ENCODE data around the gene LSM12. TPM values are rescaled to one million over a fixed set of nuclear protein-coding genes. Genes with fewer than 3 reads are reported as not detected.

The LSM12 gene
- 47.6 TPM for total RNA-seq
- long read RNA-seq, transcript LSM12-201 (5 exons, 2,308 nt): major isoform, 25 of 30 reads
- long read RNA-seq, partial matches to known transcripts: 1 of 30 reads
- long read RNA-seq, other reads (novel, unspliced or antisense): 4 of 30 reads

DNA sequence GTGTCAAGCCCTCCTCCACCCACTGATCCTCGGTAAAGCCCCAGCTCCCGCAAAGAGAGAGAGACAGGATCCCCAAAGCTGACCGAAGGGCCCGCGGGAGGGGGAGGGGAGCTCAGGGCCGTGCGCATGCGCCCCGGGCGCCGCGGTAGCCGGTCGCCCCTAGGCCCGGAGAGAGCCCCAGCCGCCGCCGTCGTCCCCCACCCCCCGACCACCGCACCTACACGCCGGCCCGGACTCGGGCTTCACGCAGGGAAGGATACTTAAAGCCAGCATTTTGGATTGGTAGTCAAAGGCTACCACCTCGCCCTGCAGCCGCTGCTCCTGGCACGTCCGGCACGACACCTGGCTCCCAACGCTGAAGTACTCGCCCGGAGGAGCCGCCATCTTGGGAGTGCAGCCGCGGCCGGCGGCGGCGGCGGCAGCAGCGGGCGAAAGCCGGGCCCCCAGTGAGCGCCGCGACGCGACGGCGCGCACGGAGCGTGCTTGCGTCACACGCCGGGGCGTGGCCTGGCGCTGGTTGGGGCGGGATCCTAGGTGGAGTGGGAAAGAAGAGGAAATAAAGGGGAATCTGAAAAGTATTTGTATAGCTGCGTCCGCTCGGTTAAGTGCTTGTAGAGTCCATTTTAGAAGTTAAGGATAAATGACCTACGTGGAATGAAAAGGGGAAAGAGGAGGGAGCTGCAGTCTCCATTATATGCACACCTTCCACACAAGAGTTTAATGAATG lies at the start of gene LSM12:
LSM12 (minus strand) TSS at position 468 of the 727 bp plus-strand sequence; CDS start at position 384, 84 bp downstream.
- intact Hi-C loops (cut with DNase I): no loop called here

DNA sequence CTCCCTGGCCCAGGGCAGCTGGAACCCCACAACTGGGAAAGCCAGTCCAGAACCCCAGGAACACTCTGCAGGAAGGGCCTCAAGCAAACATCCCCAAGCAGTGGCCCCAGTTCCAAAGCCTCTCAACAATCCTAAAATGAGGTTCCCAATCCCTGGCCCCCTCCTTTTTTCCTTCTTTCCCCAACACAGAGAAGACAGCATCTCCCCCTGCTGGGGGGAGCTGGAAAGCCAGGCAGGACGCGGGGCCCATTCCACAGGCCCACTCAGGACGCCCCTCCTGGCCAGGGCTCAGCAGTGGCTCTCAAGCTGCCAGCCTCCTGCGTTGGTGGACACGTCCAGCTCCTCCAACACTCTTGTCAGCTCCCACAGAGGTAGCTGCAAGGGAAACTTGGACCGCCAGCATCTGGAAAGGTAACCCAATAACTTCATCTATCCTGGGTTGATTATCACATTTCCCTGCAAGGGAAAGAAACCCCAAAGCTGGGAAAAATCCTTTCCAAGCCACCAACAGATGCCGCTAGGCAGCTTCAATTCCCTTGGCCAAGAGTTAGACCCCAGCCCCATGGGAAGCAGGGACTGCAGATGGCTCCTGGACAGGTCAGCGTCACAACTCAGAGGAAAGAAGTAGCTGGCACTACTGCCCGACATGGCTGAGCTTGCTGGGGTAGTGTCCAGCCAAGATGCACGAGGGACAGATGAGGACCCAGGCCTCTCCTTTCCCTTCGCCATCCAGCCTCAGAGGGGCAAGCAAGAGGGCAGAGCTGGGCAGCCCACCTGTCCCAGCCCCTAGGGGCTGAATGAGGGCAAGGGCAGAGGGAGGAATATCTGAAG lies 49.3 kb upstream of the LSM12 start:
- DNase-seq (ENCODE audit: missing footprints) (no peak), ATAC-seq (no peak)
- intact Hi-C loops (cut with DNase I): no loop called here

More for the DNA sequence above, at the start of gene LSM12:
- DNase-seq (ENCODE audit: missing footprints) (peak; percentile 96), ATAC-seq (peak; percentile 87)

DNA sequence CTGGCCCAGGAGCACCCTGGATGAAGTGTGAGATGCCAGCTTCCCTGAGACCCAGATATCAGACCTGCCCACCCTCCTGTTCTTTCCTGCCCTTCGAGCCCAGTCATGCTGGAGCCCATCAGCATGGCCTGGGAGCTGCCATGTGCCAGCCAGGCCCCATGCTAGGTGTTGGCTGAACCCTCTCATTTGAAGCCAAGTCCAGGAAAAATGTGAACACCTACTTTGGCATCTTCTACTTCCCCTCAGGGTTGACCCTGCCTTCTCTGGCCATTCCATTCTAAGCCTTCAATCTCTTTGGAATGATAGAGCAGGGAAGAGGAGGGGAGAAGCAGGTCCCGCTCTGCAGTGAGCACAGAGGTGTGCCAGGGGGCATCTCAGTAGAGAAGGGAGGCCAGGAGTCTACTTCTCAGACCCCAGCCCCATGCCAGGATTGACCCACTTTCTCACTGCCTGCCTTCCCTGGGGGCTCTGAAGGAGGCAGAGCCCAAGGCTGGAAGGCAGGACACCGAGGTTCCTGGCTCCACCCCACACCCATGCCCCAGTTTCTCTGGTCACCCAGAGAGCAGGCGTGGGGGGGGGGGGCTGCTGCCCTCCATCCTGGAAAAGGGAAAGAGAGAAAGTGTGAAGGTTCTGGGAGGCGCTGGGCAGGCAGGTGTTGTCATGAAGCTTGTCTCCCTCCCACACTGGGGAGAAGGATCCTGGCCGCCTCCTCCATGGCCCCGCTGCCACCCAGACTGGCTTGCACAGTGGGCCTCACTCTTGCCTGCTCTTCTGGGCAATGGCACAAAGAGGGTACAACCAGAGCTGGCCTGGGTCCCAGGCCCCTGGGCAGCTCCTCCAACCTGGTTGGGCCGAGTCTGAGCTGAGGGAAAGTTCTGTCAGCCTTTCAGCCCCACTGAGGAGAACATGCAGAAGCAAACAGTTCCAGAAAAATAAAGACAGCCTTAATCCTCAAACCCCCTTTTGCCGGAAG lies 47.7 kb upstream of the LSM12 start:
- ATAC-seq (no peak), DNase-seq (ENCODE audit: missing footprints) (no peak)
- intact Hi-C loops (cut with DNase I): loop anchor here (5.0 kb wide), 1 partner anchor 42 kb away; the partner anchor contains the start of gene G6PC3

DNA sequence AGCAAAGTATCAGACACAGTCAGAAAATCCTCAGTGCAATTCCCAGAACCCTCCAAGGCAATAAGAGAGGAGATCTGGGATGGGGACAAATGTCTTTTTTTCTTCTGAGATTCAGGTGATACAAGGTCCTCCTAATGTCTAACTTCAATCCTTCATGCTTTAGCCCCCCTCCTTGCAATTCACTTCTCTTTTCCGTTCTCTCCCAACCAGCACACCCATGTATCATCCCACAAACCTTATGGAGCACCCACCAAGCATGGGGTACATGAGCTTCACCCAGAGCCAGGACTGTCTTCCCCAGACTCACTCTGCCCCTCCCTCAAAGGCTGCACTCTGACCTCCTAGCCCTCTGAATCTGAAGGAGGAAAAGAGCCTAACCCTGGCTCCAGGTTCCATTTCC lies 46.9 kb upstream of the LSM12 start:
- DNase-seq (ENCODE audit: missing footprints) (no peak), ATAC-seq (no peak)
- intact Hi-C loops (cut with DNase I): loop anchor here (5.0 kb wide), 1 partner anchor 41 kb away; the partner anchor contains the start of gene G6PC3

DNA sequence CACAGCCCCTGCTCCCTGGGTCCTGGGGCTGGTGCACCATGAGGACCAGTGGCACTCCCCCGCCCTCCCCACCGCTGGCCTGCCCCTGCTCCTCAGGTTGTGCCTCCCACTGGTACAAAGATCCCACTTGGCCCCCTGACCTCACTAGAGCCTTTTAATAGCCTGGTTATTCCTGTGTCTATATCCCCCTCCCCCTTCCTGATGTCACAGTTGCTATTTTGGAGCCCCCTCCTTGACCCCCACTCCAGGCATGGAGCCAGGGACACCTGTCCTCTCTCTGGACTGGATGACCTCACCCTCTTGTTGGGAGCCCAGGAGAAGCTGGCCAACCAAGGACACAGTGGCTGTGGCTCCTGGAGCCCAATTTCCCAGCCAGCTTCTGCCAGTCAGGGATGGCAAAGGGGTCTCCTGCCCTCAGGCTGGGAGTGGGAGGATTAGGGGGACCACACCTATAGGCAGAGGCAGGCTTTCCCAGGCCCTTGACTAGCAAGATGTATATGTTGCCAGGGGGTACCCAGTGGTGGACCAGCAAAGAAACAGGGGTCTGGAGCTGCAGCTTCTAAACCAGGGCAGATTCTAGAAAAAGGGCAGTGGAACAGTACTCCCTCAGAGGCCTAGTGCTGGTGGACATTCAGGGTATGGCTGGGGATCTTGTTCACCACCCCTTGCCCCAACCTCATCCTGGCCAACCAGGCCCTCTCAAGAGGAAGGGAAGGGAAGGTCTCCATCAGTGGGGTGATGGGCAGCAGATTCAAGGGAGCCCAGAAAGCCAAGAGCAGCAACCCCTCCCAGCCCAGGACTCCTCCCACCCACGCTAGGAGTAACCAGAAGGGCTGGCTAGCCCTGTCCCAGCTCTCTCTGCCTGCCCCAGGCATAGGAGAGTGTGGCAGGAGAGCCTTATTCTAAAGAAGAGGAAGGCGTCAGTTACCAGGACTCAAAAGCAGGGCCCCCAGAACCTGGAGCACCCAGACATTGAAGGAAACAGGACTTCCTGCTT lies 46.1 kb upstream of the LSM12 start:
- ATAC-seq: peak; percentile 59
- intact Hi-C loops (cut with DNase I): loop anchor here (5.0 kb wide), 1 partner anchor 40 kb away; the partner anchor contains the start of gene G6PC3
- DNase-seq (ENCODE audit: missing footprints): no peak

DNA sequence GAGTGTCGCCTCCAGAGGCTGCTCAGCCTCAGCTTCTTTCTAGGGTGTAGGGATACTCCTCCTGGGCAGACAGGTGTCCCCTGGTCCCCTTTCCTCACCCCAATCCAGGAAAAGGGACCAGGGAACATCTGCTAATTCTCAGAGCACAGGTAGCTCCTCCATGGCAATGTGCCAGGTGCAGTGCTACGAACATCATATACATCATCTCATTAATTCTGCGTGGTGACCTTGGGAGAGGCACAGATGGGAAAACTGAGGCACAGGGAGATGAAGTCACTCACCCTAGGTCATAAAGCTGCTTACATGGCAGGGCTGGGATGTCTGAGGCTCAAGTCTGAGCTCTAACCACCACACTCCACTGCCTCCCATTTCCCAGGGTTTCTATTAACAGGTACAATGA lies 45.3 kb upstream of the LSM12 start:
- intact Hi-C loops (cut with DNase I): loop anchor here (5.0 kb wide), 1 partner anchor 39 kb away; the partner anchor contains the start of gene G6PC3

DNA sequence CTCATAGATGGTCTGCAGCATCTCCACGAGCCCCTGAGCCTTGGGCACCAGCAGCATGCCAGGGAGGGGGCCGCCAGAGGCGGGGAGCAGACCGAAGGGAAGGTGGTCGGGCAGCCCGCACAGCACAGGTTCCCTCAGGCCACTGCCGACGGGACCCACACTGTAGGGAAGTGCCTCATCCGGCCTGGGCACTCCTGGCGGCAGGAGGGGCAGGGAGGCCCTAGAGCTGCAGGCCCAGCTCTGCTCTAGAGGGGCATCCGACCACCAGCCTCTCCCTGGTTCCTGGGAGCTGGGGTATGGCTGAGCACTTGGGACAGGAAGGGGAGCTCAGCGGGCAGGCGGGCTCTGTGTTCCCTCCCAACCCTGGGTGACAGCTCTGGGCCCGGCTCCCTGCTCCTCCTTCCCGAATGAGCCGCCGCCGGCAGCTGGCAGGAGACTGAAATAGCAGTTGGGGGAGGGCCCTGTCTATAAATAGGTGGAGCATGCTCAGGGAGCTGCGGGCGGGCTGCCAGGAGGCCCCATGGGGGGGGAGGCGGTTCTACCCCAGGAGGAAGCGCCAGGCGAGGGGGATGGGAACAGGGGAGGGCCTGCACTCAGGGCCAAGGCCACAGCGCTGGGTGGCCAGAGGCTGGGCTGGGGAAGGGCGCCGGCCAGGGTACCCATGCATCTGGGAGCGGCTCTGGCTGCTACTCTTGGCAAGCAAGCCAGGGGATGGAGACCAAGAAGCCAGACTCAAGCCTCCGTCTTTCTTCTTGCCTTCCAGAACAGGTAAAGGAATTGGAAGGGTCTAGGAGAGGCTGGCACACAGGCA lies 44.6 kb upstream of the LSM12 start:
- ATAC-seq (peak; percentile 86), DNase-seq (ENCODE audit: missing footprints) (peak; percentile 99)
- intact Hi-C loops (cut with DNase I): loop anchor here (5.0 kb wide), 1 partner anchor 39 kb away; the partner anchor contains the start of gene G6PC3

More for the DNA sequence above, 45.3 kb upstream of the LSM12 start:
- ATAC-seq: no peak
- no peak for DNase-seq (ENCODE audit: missing footprints)

DNA sequence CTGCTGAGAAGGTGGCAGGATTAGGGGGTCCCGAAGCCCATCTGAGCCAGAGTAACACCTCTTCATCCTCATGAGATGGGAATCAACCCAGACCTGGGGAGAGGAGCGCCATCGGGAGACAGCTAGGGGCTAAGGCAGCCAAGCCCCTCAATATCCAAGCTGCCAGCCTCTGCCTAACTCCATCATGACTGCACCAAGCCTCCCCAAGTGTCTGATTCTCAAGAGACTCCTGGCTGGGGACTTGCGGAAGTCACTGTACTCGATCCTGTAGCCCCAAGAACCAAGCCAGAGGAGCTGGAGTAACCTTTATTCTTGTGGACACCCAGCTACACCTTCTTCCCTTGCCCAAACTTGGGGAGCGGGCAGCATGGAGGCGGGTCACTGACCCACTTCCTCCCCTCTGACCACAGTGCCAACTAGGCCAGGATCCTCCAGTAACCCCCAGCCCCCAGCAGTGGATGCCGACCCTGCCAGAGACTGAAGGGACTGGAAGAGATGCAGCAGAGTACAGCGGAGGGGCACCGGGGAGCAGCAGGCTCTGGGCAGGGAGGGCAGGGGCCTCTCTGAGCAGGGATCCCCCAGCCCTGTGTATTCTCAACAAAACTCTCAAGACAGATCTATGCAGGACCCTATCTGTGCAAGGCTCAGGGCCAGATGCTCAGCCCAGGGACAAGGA lies 43.7 kb upstream of the LSM12 start:
- intact Hi-C loops (cut with DNase I): loop anchor here (5.0 kb wide), 1 partner anchor 38 kb away; the partner anchor contains the start of gene G6PC3
- ATAC-seq (no peak), DNase-seq (ENCODE audit: missing footprints) (no peak)

DNA sequence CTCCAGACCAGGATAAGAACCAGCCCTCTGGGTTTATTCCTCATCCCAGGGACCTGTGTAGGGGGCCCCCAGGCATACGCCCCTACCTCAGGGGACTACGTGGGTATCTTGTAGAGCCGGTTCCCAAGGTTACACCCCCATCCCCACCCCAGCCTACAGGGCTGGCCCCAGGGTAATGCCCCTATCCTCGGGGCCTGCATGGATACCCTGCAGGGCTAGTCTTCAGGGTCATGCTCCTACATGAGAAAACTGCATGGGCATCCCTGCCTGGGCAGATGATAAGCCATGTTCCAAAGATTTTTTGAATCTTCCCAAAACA lies 42.8 kb upstream of the LSM12 start:
- intact Hi-C loops (cut with DNase I): no loop called here
- DNase-seq (ENCODE audit: missing footprints) (no peak), ATAC-seq (no peak)

DNA sequence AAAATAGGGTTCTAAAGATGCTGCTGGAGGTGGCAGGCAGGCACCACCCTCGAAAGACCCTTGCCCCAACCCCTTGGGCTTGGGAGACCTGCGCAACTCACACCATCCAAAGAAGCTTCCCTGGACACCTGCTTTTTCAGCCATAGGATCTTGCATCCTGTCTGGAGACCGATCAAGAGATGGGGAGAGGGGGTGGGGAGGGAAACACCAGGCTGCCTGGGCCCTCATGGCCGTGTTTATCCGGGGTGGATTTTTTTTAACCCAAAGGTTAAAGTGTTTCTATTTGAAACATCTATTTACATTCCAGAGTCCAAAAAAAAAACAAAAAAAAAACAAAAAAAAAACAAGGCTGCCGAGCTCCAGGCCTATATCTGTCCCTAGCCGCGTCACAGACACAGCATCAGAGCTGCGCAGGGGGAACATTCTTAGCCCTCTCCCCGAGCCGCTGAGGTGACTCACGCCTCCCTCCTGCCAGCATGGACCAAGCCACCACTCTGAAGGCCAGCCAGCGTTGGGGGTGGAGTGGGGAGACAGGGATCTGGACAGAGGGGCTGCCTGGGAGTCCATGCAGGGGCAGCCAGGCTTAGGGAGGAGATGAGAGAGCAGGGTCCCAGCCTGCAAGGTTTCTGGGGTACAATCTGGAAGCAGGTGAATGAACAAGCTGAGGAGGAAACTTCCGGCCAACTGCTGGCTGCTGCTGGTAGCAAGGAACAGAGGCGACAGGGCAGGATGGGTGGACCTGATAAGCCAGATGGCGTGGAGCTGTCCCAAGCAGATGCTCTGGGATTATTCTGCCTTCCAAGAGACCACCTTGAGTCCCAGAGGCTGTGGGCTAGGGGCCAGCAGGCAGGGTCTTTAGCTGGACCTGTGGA lies 42.2 kb upstream of the LSM12 start:
- ATAC-seq: peak; percentile 78
- intact Hi-C loops (cut with DNase I): loop anchor here (1.0 kb wide), 1 partner anchor 11 kb away; no protein-coding TSS in a partner anchor
- DNase-seq (ENCODE audit: missing footprints): peak; percentile 89

DNA sequence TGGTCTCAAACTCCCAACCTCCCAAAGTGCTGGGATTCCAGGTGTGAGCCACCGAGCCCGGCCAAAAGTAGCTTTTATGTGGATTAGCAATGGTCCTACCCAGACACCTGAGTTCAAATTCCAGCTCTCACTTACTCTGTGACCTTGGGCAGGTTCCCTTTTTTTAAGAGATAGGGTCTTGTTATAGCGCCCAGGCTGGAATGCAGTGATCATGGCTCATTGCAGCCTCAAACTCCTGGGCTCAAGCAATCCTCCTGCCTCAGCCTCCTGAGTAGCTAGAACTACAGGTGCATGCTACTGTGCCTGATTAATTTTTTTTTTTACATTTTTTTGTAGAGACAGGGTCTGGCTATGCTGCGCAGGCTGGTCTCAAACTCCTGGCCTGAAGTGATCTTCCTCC lies 40.3 kb upstream of the LSM12 start:
- ATAC-seq: no peak
- intact Hi-C loops (cut with DNase I): no loop called here
- DNase-seq (ENCODE audit: missing footprints): no peak

DNA sequence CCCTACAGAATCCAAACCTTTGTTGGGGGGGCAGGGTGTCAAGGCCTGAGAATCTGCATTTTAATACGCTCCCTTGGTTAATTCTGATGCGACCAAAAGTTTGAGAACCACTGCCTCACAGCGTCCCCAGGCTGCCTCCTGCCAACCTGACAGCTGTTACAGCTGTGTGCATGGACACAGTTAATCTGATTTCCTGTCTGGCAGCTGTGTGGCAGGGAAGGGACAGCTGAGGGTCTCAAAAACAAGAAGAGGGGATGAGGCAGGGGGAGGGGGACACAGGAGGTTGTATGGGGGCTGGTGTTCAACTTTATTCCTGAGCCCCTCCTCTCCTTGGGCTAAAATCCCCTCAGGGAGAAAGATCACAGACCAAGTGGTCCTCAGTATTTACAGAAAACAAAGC lies 39.5 kb upstream of the LSM12 start:
- DNase-seq (ENCODE audit: missing footprints) (no peak), ATAC-seq (no peak)
- intact Hi-C loops (cut with DNase I): no loop called here

DNA sequence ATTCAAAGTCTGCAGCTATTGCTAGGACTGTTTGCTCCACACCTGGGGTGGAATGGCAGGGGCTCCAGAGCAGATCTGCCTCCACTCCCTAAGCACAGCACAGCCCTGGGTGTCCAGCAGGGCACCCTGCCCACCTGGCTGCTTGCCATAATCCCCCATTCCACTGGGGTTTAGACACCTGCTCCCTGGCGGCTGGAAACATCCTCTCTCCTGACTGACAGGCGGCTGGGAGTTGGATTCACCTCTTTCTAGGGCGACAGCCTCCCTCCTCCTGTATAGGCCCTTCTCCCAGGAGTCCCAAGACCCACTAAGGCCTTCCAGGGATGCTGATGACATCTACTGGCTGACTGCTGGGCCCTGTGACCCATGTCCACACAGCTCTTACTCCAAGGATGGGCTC lies 39.0 kb upstream of the LSM12 start:
- DNase-seq (ENCODE audit: missing footprints): no peak
- no peak for ATAC-seq
- intact Hi-C loops (cut with DNase I): no loop called here

DNA sequence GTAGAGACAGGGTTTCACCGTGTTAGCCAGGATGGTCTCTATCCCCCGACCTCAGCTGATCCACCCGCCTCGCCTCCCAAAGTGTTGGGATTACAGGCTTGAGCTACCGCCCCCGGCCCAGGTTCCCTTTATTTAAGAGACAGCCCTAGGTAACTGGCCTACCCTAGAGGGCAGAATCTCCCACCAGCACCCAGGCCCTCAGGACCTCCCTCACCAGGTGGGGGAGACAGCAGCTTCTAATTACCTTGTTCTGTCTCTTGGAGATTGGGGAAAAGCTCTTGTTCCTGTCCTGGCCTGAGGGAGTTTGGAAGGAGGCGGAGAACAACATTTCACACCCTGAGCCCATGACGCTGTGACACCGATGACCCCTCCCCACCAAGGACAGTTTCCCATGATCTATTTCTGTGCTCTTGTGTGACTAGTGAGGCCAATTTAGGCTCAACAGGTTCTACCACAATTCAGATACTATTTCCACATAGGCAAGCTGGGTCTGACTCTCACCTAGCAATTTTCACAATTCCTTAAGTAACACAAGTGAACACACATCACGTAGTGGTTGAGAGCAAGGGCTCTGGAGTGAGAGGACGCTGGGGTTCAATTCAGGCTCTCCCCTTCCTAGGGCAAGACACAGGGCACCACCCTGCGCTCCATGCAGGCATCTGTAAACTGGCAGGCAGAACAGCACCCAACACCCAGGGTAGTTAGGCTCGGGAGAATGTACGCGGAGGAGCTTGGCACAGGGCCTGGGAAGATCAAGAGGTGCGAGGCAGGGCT lies 36.6 kb upstream of the LSM12 start:
- intact Hi-C loops (cut with DNase I): no loop called here
- ATAC-seq (peak; percentile 49), DNase-seq (ENCODE audit: missing footprints) (no peak)

All from Right ventricle myocardium inferior (tissue), 1 donor.